Duodenal mucosa (tissue), 2 donors: ENCODE data around the gene ATG9A.

Source experiments
- H3K27ac ChIP-seq: one replicate; pipeline ENCODE4 v1.7.0; 2013; ENCODE audit warnings: low read depth, low read length
- H3K27me3 ChIP-seq, 2 donors: one replicate each; pipeline ENCODE4 v1.7.0; 2013; ENCODE audit warnings: low read length in 2 of 2, control low read depth in 1 of 2; ENCODE audit not compliant: insufficient read depth in 2 of 2, control insufficient read depth in 1 of 2
- H3K36me3 ChIP-seq, 2 donors: one replicate each; pipeline ENCODE4 v1.7.0; 2013; ENCODE audit warnings: low read length in 2 of 2, control low read depth in 1 of 2; ENCODE audit not compliant: insufficient read depth in 2 of 2, control insufficient read depth in 1 of 2
- H3K4me1 ChIP-seq, 2 donors: one replicate each; pipeline ENCODE4 v1.7.0; 2013; ENCODE audit warnings: low read length in 2 of 2, control low read depth in 1 of 2; ENCODE audit not compliant: insufficient read depth in 2 of 2, control insufficient read depth in 1 of 2
- H3K4me3 ChIP-seq, 2 donors: one replicate each; pipeline ENCODE4 v1.7.0; 2013; ENCODE audit warnings: low read length in 2 of 2, low read depth in 1 of 2
- H3K9ac ChIP-seq, 2 donors: one replicate each; pipeline ENCODE4 v1.7.0; 2013; ENCODE audit warnings: low read length in 2 of 2, low read depth in 1 of 2
- H3K9me3 ChIP-seq, 2 donors: one replicate each; pipeline ENCODE4 v1.7.0; 2013; ENCODE audit warnings: low read length in 2 of 2, control low read depth in 1 of 2; ENCODE audit not compliant: control insufficient read depth in 1 of 2

ATG9A gene

DNA sequence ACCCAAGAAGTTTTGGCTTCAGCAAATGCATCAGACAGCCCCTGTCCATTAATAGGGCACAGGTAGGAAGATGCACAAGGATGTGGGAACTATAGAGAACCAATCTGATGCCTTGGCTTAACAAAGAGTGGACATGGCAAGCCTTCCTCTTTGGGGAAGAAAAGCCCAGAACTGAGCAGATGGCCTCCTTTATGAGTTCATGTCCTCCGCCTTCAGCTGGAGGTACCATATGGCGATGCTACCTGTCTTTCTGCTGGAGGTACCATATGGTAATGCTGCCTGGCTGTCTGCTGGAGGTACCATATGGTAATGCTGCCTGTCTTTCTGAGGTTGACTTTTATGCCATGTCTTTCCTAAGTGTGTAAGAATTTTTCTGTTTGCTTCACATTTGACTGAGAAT lies 45.3 kb downstream of the ATG9A start:
- Histone ChIP-seq H3K27ac (no peak overlapping the region), H3K9me3 (no peaks in the 10 kb centered on the region), H3K4me3 (no peak overlapping the region), H3K9ac (no peak overlapping the region), H3K4me1 (peaks cover 7% of the 10 kb centered on the region in 2 donors), H3K27me3 (no peaks in the 10 kb centered on the region), H3K36me3 (peaks cover 43 to 51% of the 10 kb centered on the region in 2 donors)

DNA sequence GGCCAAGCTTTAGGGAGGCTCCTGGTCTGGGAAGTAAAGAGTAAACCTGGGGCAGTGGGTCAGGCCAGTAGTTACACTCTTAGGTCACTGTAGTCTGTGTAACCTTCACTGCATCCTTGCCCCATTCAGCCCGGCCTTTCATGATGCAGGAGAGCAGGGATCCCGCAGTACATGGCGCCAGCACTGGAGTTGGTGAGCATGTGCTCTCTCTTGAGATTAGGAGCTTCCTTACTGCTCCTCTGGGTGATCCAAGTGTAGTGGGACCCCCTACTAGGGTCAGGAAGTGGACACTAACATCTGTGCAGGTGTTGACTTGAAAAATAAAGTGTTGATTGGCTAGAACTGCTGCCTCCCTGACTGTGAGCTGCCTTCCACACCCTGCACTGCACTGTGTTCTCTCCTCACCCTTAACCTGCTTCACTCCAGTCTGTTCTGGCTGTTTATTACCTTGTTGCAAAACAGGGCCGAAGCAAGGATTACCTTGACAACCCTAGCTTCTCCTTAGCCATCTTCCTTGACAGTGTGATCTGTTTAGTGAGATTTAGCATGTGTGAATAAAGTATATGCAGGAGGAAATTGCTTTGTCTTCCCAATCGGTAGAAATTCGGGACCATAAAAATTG lies 46.2 kb downstream of the ATG9A start:
- H3K27ac ChIP-seq, result no peak overlapping the region
- no peaks in the 10 kb centered on the region for H3K27me3 ChIP-seq
- no peaks in the 10 kb centered on the region for H3K9me3 ChIP-seq
- H3K9ac ChIP-seq, result no peak overlapping the region
- peaks cover 11 to 13% of the 10 kb centered on the region in 2 donors for H3K4me1 ChIP-seq
- H3K4me3 ChIP-seq, result no peak overlapping the region
- H3K36me3 ChIP-seq, result peaks cover 43 to 51% of the 10 kb centered on the region in 2 donors

GRCh38 chr2:219182331-219183150 lies 46.9 kb downstream of the ATG9A start:
- H3K9ac ChIP-seq, result no peak overlapping the region
- no peak overlapping the region for H3K27ac ChIP-seq
- H3K4me1 ChIP-seq, result peaks cover 13% of the 10 kb centered on the region in 2 donors

DNA sequence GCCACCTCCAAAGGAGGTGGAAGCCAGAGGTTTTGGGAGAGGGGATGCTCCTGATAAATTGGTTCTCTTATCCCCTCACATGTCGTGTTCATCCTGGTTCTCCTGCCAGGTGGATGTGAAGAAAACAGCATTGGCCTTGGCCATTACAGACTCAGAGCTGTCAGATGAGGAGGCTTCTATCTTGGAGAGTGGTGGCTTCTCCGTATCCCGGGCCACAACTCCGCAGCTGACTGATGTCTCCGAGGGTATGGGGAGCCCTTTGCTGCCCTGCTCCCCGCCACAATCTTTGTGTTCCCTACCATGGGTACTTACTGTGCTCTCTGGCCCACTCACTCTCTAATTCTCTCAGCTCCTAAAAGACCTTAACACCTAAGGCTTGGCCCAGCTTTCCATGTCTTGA lies 47.9 kb downstream of the ATG9A start:
- H3K36me3 ChIP-seq, result peaks cover 43 to 51% of the 10 kb centered on the region in 2 donors

More at GRCh38 chr2:219182331-219183150, 46.9 kb downstream of the ATG9A start:
- Histone ChIP-seq H3K36me3 (peaks cover 43 to 51% of the 10 kb centered on the region in 2 donors), H3K27me3 (no peaks in the 10 kb centered on the region), H3K9me3 (no peaks in the 10 kb centered on the region), H3K4me3 (no peak overlapping the region)

DNA sequence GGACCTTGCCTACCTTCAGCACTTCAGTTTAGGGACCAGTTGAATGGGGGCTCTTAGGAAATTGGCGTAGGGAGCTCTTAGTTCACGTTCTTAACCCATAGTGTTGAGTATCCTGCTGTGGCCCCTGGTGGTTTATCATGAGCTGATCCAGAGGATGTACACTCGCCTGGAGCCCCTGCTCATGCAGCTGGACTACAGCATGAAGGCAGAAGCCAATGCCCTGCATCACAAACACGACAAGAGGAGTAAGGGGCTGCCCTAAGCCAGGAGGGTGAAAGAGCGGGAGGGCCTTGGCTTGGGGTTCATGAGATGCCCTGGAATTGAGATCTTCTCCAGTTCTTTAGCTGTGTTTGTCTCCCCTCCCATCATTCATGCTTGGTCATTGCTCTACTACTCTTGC lies 48.5 kb downstream of the ATG9A start:
- Histone ChIP-seq H3K27me3 (no peaks in the 10 kb centered on the region), H3K9ac (no peak overlapping the region), H3K4me1 (peaks cover 13 to 19% of the 10 kb centered on the region in 2 donors), H3K9me3 (no peaks in the 10 kb centered on the region), H3K36me3 (peaks cover 43 to 51% of the 10 kb centered on the region in 2 donors), H3K4me3 (no peak overlapping the region), H3K27ac (no peak overlapping the region)

More for the DNA sequence above, 47.9 kb downstream of the ATG9A start:
- Histone ChIP-seq H3K4me3 (no peak overlapping the region), H3K4me1 (peaks cover 13 to 18% of the 10 kb centered on the region in 2 donors), H3K9ac (no peak overlapping the region), H3K9me3 (no peaks in the 10 kb centered on the region), H3K27me3 (no peaks in the 10 kb centered on the region), H3K27ac (no peak overlapping the region)

DNA sequence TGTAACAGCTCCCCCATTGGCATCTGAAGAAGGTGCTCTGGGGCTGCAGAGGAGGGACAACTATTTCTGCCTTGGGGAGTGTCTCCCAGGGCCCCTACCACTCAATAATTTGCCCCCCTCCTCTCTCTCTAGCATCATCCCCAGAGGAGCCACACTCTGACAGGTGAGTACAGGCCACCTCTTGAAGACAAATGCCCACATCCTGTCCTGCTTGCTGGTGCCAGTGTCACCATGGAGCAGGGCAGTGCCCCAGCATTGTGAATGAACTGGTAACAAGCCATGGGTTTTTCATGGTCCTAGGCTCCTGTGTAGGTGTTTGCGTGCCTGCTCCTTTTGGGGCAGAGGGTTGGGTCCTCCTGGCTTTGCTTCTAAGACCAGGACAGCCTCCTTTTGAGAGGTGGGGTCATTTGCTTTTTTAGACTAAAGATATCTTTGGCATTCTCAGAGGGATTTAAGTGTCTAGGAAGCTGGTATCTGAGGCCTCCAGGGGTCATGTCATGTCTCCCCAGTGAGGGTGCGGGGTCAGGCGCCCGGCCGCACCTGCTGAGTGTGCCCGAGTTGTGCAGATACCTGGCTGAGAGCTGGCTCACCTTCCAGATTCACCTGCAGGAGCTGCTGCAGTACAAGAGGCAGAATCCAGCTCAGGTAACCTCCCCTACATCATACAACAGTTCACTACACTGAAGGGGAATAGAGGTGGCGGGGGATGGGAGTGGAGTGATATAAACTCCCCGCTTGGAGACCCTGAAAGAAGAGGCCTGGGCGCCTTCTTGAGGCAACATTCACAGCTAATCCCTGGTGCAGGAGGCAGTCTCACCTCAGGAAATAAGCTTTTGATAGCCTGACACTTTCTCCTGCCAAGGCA lies 49.6 kb downstream of the ATG9A start:
- Histone ChIP-seq H3K9me3 (no peaks in the 10 kb centered on the region), H3K27me3 (no peaks in the 10 kb centered on the region), H3K27ac (no peak overlapping the region), H3K9ac (peak overlapping the region in 1 of 2 donors; percentile 95), H3K4me3 (peak overlapping the region; percentile 79 to 85), H3K36me3 (peaks cover 42 to 54% of the 10 kb centered on the region in 2 donors), H3K4me1 (peaks cover 20 to 26% of the 10 kb centered on the region in 2 donors)

DNA sequence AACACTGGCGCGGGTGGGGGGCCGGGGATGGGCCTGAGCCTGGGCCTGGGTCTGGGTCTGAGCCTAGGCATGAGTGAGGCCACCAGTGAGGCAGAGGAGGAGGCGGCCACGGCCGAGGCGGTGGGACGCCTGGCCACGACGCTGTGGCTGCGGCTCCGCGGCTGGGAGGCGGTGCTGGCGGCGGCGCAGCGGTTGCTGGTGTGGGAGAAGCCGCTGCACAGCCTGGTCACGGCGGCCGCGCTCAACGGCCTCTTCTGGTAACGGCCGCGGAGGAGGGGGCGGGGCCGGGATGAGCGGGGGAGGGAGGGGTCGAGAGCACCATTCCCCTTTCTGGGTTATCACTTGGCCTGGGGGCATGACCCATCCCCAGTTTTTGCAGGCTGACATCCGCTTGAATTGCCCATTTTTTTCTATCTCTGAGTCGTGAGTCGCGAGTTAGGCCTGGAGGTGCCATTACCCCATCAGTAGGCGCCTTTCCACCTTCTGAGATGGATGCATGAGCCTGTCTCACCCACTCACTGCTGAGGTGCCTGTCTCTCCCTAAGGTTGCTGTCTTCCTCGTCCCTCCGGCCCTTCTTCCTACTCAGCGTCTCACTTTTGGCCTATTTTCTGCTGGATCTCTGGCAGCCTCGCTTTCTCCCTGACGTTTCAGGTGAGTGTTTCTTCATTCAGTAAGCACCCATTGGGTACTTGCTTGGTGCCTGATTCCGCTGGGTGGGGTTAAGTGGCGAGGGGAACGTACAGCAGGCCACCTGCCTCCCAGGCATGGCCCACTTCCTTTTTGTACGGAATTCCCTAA lies 50.9 kb downstream of the ATG9A start:
- Histone ChIP-seq H3K9me3 (no peaks in the 10 kb centered on the region), H3K4me3 (peak overlapping the region; percentile 79 to 85), H3K4me1 (peaks cover 24 to 26% of the 10 kb centered on the region in 2 donors), H3K36me3 (peaks cover 45 to 56% of the 10 kb centered on the region in 2 donors), H3K27me3 (no peaks in the 10 kb centered on the region), H3K9ac (peak overlapping the region; percentile 34 to 95), H3K27ac (peak overlapping the region; percentile 65)

DNA sequence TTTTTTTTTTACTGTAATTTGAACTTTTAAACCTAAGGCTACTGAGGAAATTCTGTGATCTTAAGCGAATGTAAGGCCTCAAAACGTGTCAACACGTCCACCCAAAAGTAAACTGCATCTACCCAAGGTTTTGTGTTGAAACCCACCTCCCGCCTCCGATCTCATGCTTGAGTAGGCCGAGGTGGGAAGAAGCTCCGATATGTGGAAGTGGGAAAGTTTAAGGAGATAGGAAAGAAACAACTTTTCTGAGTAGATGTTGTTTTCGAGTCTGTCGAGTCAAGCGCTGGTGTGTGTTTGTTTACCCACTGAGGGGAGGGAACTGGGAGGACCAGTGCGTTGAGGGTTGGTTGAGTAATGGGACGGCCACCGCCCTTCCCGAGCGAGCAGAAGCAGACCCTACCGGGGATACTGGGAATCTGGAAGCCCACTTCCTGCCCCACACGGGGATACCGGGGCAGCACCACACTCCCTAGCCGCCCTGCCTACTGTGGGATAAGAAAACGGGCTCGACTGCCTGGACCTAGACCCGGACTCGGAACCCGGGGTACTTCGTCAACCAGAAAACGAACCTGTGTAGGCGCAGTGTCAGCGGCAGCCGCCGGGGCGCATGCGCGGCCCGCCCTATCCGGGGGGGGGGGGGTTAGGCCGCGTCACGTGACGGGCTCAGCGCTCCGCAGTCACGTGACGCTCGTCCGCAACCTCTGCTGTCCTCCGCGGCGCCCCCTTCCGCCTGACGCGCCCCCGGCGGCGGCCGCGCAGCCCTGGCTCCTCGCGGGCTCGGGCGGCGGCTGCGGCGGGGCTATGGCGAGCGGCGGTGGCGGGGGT lies 51.7 kb downstream of the ATG9A start, which contains the start of gene RETREG2:
TSS of gene RETREG2 (plus strand) at position 724 of the 825 bp plus-strand sequence. CDS start at position 802, 78 bp downstream.
- Histone ChIP-seq H3K4me1 (peaks cover 26 to 29% of the 10 kb centered on the region in 2 donors), H3K27ac (peak within 1 kb of the TSS; percentile 100), H3K9me3 (no peaks in the 10 kb centered on the region), H3K9ac (peak within 1 kb of the TSS; percentile 95 to 98), H3K36me3 (peaks cover 43 to 56% of the 10 kb centered on the region in 2 donors), H3K4me3 (peak within 1 kb of the TSS; percentile 88 to 95), H3K27me3 (no peaks in the 10 kb centered on the region)
